Kidney (tissue), 14 donors: Measurements from ENCODE around the gene EP400. TPM values are rescaled to one million over a fixed set of nuclear protein-coding genes. Genes with fewer than 3 reads are reported as not detected.

Experiments
- DNase-seq, 5 donors: peaks; one replicate each; pipeline ENCODE4 v3.0.0-alpha.2; 2013 to 2020
- FAIRE-seq: peaks from 2 replicates; lab custom pipeline; 2012; peaks lifted over from hg19 to GRCh38; lab: Jason Lieb, UNC
- H3K27ac ChIP-seq, 2 donors: one replicate each; pipeline ENCODE4 v1.7.0; 2013; ENCODE audit warnings: low read depth in 2 of 2, low read length in 2 of 2, inconsistent platforms in 1 of 2
- H3K27me3 ChIP-seq: one replicate; pipeline ENCODE4 v1.7.1; 2013; ENCODE audit warnings: low read length, inconsistent platforms; ENCODE audit not compliant: control insufficient read depth, insufficient read depth
- H3K36me3 ChIP-seq, 3 donors: one replicate each; pipeline versions ENCODE4 v1.7.0 to v1.7.1; 2013; ENCODE audit warnings: low read length in 3 of 3, control low read depth in 1 of 3, inconsistent platforms in 1 of 3; ENCODE audit not compliant: insufficient read depth in 3 of 3, control insufficient read depth in 2 of 3
- H3K4me1 ChIP-seq, 3 donors: one replicate each; pipeline versions ENCODE4 v1.7.0 to v1.7.1; 2013; ENCODE audit warnings: low read length in 3 of 3, inconsistent platforms in 1 of 3, low read depth in 1 of 3; ENCODE audit not compliant: control insufficient read depth in 2 of 3, insufficient read depth in 2 of 3
- H3K4me3 ChIP-seq, 3 donors: one replicate each; pipeline versions ENCODE4 v1.7.0 to v1.8.1; 2013; ENCODE audit warnings: low read length in 3 of 3, control low read depth in 1 of 3, inconsistent platforms in 1 of 3
- H3K9ac ChIP-seq, 3 donors: one replicate each; pipeline versions ENCODE4 v1.7.0 to v1.7.1; 2013; ENCODE audit warnings: low read length in 3 of 3, control low read depth in 1 of 3, inconsistent platforms in 1 of 3
- H3K9me3 ChIP-seq, 3 donors: one replicate each; pipeline versions ENCODE4 v1.7.0 to v1.7.1; 2013; ENCODE audit warnings: low read length in 3 of 3, control low read depth in 1 of 3, inconsistent platforms in 1 of 3; ENCODE audit not compliant: control insufficient read depth in 2 of 3, insufficient read depth in 1 of 3
- intact Hi-C: fragments of 100-400 bp; cut with DNase I; formaldehyde crosslinking; loops from one replicate; pipeline ENCODE4 v1.11.1; 2022
- polyA plus RNA-seq: library from polyadenylated mRNA; stranded (reverse); fragments of 350-450 nt; fragmentation: Illumina TruSeq; extraction: RNeasy Lipid Tissue Mini Kit (QIAGEN cat#74804); gene quantifications from one replicate; pipeline ENCODE4 v1.2.3, GENCODE V29; 2014; ENCODE audit warnings: low read depth, low replicate concordance; ENCODE audit not compliant: insufficient read depth
- total RNA-seq: library from RNA; stranded (reverse); fragmentation: NEBNext Ultra II Directional; extraction: Animal tissue kit (Norgen Biotek cat#: 25700); gene quantifications from one replicate; pipeline ENCODE4 v1.2.1, GENCODE V29; 2021
- TF ChIP-seq, protein P1 (sequence below): IDR thresholded peaks from 3 replicates; pipeline ENCODE4 v1.5.1; 2012; ENCODE audit warnings: mild to moderate bottlenecking, moderate library complexity, borderline replicate concordance; ENCODE audit not compliant: insufficient read depth; ENCODE audit errors: extremely low read depth
- donor health status: control.
- donor health status: control.
- donor health status: control.
- donor health status: control.
- donor health status: control.
- donor health status: DM: yes; HTN: yes; CAD: no.
- donor health status: Normal renal cell carcinoma (clear cell type).

The EP400 gene
- total and polyA plus RNA-seq, 2 donors from 2014 or later, result 7.5 to 44.7 TPM

GRCh38 chr12:132083941-132084620 is 134.3 kb downstream of the EP400 start:
- peak overlapping the region; percentile 23 to 62 (median 39) for H3K4me3 ChIP-seq
- intact Hi-C loops, result no loop called here
- peak overlapping the region; percentile 85 to 87 for H3K27ac ChIP-seq
- H3K9me3 ChIP-seq, result no peaks in the 10 kb centered on the region
- H3K9ac ChIP-seq, result peak overlapping the region in 2 of 3 donors; percentile 63 to 77
- DNase-seq (peak; percentile 94 to 97 (median 95)), FAIRE-seq (no peak)
- H3K27me3 ChIP-seq, result no peaks in the 10 kb centered on the region
- H3K36me3 ChIP-seq, result no peaks in the 10 kb centered on the region
- peaks cover 0 to 11% (median 3%) of the 10 kb centered on the region in 3 donors for H3K4me1 ChIP-seq
- TF ChIP-seq, protein P1, sequence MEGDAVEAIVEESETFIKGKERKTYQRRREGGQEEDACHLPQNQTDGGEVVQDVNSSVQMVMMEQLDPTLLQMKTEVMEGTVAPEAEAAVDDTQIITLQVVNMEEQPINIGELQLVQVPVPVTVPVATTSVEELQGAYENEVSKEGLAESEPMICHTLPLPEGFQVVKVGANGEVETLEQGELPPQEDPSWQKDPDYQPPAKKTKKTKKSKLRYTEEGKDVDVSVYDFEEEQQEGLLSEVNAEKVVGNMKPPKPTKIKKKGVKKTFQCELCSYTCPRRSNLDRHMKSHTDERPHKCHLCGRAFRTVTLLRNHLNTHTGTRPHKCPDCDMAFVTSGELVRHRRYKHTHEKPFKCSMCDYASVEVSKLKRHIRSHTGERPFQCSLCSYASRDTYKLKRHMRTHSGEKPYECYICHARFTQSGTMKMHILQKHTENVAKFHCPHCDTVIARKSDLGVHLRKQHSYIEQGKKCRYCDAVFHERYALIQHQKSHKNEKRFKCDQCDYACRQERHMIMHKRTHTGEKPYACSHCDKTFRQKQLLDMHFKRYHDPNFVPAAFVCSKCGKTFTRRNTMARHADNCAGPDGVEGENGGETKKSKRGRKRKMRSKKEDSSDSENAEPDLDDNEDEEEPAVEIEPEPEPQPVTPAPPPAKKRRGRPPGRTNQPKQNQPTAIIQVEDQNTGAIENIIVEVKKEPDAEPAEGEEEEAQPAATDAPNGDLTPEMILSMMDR, result no peak

- Histone ChIP-seq H3K27me3 (no peaks in the 10 kb centered on the region), H3K9ac (peak overlapping the region in 2 of 3 donors; percentile 22 to 72), H3K4me1 (peaks cover 0 to 11% (median 3%) of the 10 kb centered on the region in 3 donors), H3K27ac (peak overlapping the region; percentile 85 to 87), H3K4me3 (peak overlapping the region; percentile 60 to 71 (median 60)), H3K9me3 (no peaks in the 10 kb centered on the region), H3K36me3 (no peaks in the 10 kb centered on the region)
- TF ChIP-seq, protein P1, result no peak
- FAIRE-seq (no peak), DNase-seq (peak; percentile 36 to 90 (median 57))
- intact Hi-C loops, result no loop called here
Observed at GRCh38 chr12:132084621-132085290, 135.0 kb downstream of the EP400 start.

- Histone ChIP-seq H3K9ac (peak overlapping the region in 1 of 3 donors; percentile 72), H3K36me3 (no peaks in the 10 kb centered on the region), H3K27me3 (no peaks in the 10 kb centered on the region), H3K4me3 (peak overlapping the region; percentile 60 to 71 (median 60)), H3K27ac (no peak overlapping the region), H3K4me1 (peaks cover 0 to 11% (median 3%) of the 10 kb centered on the region in 3 donors), H3K9me3 (no peaks in the 10 kb centered on the region)
- DNase-seq, result no peak
- intact Hi-C loops, result no loop called here
- no peak for FAIRE-seq
- TF ChIP-seq, protein P1, result no peak
Observed at GRCh38 chr12:132085291-132085635, 135.5 kb downstream of the EP400 start.
